AG04449 (cell line): ENCODE results near the gene PDE6G.
A peak's percentile ranks its signal among the peaks of the same experiment; 100 is the strongest.

ENCODE experiments used
- CTCF ChIA-PET: fragments of 350-600 bp; formaldehyde crosslinking; extraction: SDS; loops from one replicate; lab custom pipeline; 2021; ENCODE audit warnings: antibody characterized with exemption; lab: Yijun Ruan, JAX
- POLR2A ChIA-PET: fragments of 400-600, 350-600 bp; formaldehyde crosslinking; extraction: SDS; loops from one replicate; lab custom pipeline; 2020; ENCODE audit warnings: antibody characterized with exemption, inconsistent platforms; lab: Yijun Ruan, JAX
- DNase-seq: peaks from one replicate; pipeline ENCODE4 v3.0.0-alpha.2; 2010; ENCODE audit warnings: low read depth, low spot score
- H3K4me3 ChIP-seq: 2 replicates; pipeline ENCODE4 v1.5.1; 2011; ENCODE audit warnings: low read depth, mild to moderate bottlenecking, control low read depth, low read length
- TF ChIP-seq, protein P1 (sequence below): IDR thresholded peaks from one replicate; pipeline ENCODE4 v1.5.1; 2011; ENCODE audit warnings: mild to moderate bottlenecking, moderate library complexity, low read length, control low read depth, inconsistent platforms; ENCODE audit not compliant: insufficient read depth; ENCODE audit errors: missing control alignments

PDE6G gene

DNA sequence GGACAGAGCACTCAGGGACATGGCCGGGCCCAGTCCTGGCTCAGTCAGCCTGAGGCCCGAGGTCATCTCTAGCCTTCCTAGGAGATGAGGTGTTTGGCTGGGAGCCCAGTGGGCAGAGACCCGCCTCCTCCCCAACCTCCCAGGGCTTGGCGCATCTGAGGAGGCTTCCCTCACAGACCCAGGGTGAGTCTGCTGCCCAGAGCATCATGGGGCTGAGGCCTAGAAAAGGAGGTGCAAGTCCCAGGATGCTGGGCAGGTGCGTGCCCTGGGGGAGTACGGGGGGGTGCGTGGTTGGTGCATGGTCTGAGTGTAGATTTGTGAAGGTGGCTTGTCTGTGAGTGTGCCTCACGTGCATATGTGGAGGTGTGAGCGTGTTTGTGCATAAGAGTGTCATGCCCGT is 4.7 kb downstream of the PDE6G start:
- TF ChIP-seq, protein P1, sequence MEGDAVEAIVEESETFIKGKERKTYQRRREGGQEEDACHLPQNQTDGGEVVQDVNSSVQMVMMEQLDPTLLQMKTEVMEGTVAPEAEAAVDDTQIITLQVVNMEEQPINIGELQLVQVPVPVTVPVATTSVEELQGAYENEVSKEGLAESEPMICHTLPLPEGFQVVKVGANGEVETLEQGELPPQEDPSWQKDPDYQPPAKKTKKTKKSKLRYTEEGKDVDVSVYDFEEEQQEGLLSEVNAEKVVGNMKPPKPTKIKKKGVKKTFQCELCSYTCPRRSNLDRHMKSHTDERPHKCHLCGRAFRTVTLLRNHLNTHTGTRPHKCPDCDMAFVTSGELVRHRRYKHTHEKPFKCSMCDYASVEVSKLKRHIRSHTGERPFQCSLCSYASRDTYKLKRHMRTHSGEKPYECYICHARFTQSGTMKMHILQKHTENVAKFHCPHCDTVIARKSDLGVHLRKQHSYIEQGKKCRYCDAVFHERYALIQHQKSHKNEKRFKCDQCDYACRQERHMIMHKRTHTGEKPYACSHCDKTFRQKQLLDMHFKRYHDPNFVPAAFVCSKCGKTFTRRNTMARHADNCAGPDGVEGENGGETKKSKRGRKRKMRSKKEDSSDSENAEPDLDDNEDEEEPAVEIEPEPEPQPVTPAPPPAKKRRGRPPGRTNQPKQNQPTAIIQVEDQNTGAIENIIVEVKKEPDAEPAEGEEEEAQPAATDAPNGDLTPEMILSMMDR, result no peak
- DNase-seq, result peak; percentile 59
- POLR2A ChIA-PET, result no interaction called here
- H3K4me3 ChIP-seq, result no peak overlapping the region
- CTCF ChIA-PET, result no interaction called here

DNA sequence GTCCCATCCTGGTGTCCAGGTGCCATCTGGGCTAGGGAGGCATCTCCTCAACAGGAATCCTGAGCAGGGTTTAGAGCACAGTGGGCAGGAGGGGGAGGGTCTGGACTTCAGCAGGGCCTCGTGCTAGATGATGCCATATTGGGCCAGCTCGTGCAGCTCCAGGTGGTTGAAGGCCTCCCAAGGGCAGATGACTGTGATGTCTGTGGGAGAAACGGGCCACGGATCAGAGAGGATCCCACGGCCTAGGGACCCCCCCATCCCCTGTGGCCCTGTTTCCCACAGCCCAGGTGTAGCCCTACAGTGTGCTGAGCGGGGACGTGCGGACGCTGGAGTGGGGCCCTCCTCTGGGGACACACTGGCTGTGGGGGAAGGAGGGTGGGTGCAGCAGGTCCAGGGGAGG is 5.4 kb downstream of the PDE6G start:
- ChIA-PET CTCF (interaction anchor here (1.9 kb wide), 1 partner anchor 9 kb away, joined by 5 read pairs; no protein-coding TSS in a partner anchor), POLR2A (no interaction called here)
- no peak for DNase-seq
- H3K4me3 ChIP-seq, result no peak overlapping the region
- TF ChIP-seq, protein P1, result no peak

DNA sequence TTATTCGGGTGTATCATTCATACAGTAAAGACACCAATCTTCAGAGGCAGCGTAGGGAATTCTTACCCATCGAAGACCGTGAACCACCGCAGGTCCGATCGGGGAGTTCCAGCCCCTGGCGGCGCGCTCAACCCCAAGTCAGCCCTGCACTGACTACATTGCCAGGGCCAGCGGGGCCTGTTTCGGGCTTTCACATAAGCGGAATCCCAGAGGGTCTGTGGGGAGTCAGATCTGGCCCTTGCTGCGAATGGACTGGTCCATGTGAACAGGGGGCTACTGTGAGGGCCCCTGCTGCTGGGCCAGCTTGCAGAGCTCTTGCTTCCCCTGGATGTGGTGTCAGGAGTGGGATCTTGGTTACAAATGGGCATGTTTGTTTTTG is 7.6 kb downstream of the PDE6G start:
- CTCF ChIA-PET, result interaction anchor here (0.7 to 1.4 kb wide), 2 partner anchors 15 to 17 kb away, joined by 3 read pairs; no protein-coding TSS in a partner anchor
- H3K4me3 ChIP-seq, result no peak overlapping the region

DNA sequence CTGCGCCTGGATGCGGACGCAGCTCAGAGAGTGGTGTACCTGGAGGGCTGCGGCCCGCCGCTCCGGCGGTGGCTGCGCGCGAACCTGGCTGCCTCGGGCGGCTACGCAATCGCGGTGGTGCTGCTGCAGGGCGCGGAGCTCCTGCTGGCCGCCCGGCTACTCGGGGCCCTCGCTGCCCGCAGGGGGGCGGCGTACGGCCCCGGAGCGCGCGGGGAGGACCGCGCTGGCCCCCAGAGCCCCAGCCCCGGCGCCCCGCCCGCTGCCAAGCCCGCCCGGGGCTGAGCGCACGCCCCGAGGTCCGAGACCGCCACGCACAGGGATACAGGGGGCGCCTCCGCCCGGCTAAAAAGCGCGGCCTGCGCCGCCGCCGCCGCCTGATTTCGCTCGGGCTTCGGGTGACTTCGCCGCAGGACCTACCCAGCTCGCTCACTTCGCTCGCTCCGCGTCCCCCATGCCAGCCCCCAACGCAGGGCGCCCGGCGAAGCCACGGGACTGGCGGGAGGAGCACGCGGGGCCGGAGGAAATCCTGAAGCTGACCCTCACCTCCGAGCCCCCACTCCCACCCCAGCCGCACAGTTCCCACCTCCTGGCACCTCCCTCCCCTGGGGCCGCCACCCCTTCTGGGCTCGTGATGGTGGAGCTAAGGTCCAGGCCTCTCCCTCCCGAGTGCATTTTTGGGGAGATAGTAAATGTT is 8.2 kb downstream of the PDE6G start:
- ChIA-PET CTCF (interaction anchor here (1.4 kb wide), 1 partner anchor 17 kb away, joined by 3 read pairs; no protein-coding TSS in a partner anchor), POLR2A (interaction anchor here (1.3 kb wide), 1 partner anchor 96 kb away, joined by 4 read pairs; the partner anchor contains the start of gene FAAP100)
- TF ChIP-seq, protein P1, result no peak
- H3K4me3 ChIP-seq, result peak overlapping the region; percentile 12
- no peak for DNase-seq

More for the DNA sequence above, 7.6 kb downstream of the PDE6G start:
- no peak for DNase-seq
- TF ChIP-seq, protein P1, result no peak
- POLR2A ChIA-PET, result no interaction called here

DNA sequence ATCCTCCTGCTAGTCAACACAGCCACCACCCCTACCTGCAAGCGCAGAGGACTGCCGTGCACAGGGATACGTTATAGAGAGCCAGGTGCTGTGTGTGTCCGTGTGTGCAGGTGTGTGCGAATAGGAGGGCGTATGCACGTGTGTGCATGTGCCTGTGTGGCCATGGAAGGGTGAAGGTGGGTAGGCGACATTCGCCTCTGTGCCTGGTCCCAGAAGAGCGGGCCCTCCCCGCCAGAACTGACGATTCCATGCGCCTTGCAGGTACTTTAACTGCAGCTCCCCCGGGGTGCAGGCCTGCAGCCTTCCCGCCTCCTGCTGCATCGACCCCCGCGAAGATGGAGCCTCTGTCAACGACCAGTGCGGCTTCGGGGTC is 8.7 kb downstream of the PDE6G start:
- DNase-seq, result no peak
- no peak overlapping the region for H3K4me3 ChIP-seq
- ChIA-PET CTCF (interaction anchor here (1.4 kb wide), 1 partner anchor 16 kb away, joined by 3 read pairs; no protein-coding TSS in a partner anchor), POLR2A (interaction anchor here (1.3 kb wide), 1 partner anchor 96 kb away, joined by 4 read pairs; the partner anchor contains the start of gene FAAP100)
- TF ChIP-seq, protein P1, result no peak

DNA sequence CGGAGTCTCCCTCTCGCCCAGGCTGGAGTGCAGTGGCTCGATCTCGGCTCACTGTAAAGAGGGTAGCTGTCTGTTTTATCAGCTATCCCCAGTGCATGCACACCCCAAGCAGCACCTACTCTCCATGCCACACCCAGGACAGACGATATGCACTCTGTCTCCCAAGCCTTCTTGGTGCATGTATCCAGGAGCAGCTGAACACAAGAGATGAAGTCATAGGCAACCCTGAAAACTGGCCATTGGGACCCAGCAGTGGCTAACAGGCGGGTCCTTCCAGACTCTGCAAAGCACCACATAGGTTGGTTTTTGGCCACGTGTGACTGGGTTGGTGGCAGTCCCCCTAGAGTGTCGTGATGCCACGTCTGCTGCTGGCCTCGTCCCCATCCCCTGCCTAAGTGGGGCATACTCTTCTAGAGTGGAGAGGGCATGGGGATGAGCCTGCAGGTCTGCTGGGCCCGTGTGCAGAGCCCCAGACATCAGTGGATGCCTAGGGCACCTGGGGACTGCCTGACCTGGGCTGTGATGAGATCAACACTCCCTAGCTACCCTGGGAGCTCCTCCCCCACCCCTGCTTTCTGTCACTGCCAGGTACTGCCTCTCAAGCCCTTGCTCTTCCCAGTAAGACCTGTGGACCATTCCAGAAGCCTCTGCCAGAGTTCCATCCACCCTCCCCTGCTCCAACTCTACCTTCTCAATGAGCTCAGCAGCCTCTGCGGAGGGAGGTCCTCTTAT is 9.3 kb downstream of the PDE6G start:
- TF ChIP-seq, protein P1, result no peak
- POLR2A ChIA-PET, result interaction anchor here (0.7 to 1.3 kb wide), 3 partner anchors 9 to 95 kb away, joined by 3 to 4 read pairs (median 4); partner anchors contain the start of genes ARL16, FAAP100, HGS and PDE6G
- CTCF ChIA-PET, result interaction anchor here (1.4 kb wide), 1 partner anchor 15 kb away, joined by 3 read pairs; no protein-coding TSS in a partner anchor
- DNase-seq, result no peak
- no peak overlapping the region for H3K4me3 ChIP-seq
